BE2C (cell line): ENCODE results near the gene GHR.

Experiments used
- DNase-seq: peaks from one replicate; pipeline ENCODE4 v3.0.0-alpha.2; 2020
- H3K27me3 ChIP-seq: fragments of 250-450 bp; sonication (Bioruptor Pico); 2 replicates; pipeline ENCODE4 v1.5.1; 2020; ENCODE audit warnings: mild to moderate bottlenecking
- H3K36me3 ChIP-seq: fragments of 250-450 bp; sonication (Bioruptor Pico); 2 replicates; pipeline ENCODE4 v1.5.1; 2020; ENCODE audit warnings: mild to moderate bottlenecking
- H3K4me1 ChIP-seq: fragments of 250-450 bp; sonication (Bioruptor Pico); 2 replicates; pipeline ENCODE4 v1.5.1; 2020
- H3K4me3 ChIP-seq: 2 replicates; pipeline ENCODE4 v1.5.1; 2011; ENCODE audit warnings: low read depth, low read length
- H3K9me3 ChIP-seq: fragments of 250-450 bp; sonication (Bioruptor Pico); 2 replicates; pipeline ENCODE4 v1.5.1; 2020
- TF ChIP-seq, protein P1 (sequence below): IDR thresholded peaks from 2 replicates; pipeline ENCODE4 v1.5.1; 2012; ENCODE audit warnings: mild to moderate bottlenecking, low read depth, low read length

The GHR gene

DNA sequence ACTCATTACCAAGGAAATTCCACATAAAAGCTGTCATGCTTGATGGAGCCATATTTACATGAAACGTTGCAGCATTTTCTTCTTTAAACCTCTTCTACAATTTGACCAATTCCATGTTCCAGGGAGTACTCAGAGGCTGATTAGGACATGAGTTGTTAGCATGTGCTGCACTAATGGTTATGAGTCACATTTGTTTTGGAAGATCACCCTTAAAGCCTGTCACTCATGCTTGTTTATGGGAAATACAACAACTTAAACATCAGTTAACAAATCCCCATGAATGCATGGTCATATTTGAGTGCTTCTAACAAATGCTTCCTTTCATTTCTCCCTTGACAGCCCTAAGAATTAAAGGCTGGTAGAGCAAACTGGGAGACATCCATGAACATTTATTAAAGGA, 156.1 kb downstream of the GHR start:
- no peaks in the 10 kb centered on the region for H3K4me1 ChIP-seq
- H3K27me3 ChIP-seq, result no peaks in the 10 kb centered on the region
- H3K9me3 ChIP-seq, result no peaks in the 10 kb centered on the region; the same call in 1 of the 2 replicates
- no peak for DNase-seq
- TF ChIP-seq, protein P1, sequence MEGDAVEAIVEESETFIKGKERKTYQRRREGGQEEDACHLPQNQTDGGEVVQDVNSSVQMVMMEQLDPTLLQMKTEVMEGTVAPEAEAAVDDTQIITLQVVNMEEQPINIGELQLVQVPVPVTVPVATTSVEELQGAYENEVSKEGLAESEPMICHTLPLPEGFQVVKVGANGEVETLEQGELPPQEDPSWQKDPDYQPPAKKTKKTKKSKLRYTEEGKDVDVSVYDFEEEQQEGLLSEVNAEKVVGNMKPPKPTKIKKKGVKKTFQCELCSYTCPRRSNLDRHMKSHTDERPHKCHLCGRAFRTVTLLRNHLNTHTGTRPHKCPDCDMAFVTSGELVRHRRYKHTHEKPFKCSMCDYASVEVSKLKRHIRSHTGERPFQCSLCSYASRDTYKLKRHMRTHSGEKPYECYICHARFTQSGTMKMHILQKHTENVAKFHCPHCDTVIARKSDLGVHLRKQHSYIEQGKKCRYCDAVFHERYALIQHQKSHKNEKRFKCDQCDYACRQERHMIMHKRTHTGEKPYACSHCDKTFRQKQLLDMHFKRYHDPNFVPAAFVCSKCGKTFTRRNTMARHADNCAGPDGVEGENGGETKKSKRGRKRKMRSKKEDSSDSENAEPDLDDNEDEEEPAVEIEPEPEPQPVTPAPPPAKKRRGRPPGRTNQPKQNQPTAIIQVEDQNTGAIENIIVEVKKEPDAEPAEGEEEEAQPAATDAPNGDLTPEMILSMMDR, result no peak
- H3K36me3 ChIP-seq, result no peaks in the 10 kb centered on the region
- H3K4me3 ChIP-seq, result no peak overlapping the region

DNA sequence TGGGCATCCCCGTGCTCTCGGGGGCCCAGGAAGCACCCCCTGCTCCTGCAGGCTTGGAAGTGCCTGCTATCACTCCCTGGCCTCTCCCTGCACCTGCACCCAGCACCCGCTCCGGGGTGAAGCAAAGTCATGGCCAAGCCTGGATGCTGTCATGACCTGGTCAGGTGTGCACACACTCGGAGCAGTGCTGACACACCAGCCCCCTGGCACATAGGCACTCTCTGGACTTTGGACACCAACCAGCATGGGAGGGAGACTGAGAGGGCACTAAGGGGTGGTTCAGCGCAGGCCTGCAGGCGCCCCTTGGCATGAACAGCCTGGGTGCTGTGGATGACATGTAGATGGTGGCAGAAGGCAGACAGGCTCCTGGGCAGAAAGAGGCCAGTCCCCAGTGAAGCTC, 158.6 kb downstream of the GHR start:
- TF ChIP-seq, protein P1, result no peak
- no peaks in the 10 kb centered on the region for H3K9me3 ChIP-seq
- H3K36me3 ChIP-seq, result no peaks in the 10 kb centered on the region
- no peak for DNase-seq
- no peaks in the 10 kb centered on the region for H3K4me1 ChIP-seq
- H3K4me3 ChIP-seq, result no peak overlapping the region
- H3K27me3 ChIP-seq, result no peaks in the 10 kb centered on the region

DNA sequence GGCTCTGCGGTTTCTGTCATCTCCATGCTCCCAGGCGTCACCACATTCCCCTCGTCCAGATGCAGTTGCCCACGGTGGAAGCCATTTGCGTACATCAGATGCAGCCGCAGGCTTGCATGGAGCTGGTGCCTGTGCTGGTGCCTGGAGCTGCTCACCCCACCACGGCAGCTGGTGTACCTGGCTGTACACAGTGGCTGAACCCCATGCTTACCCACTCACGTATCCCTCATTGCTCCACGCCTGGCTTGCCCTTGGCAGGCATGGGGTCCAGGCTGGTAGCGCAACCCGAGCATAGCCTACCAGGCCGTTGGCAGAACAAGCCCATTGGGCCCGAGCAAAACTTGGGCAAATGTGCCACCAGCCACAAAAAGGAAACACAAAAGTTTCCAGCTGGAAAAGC, 159.5 kb downstream of the GHR start:
- TF ChIP-seq, protein P1, result no peak
- H3K4me3 ChIP-seq, result no peak overlapping the region
- no peaks in the 10 kb centered on the region for H3K4me1 ChIP-seq
- H3K9me3 ChIP-seq, result no peaks in the 10 kb centered on the region
- no peak for DNase-seq
- no peaks in the 10 kb centered on the region for H3K36me3 ChIP-seq
- H3K27me3 ChIP-seq, result no peaks in the 10 kb centered on the region

DNA sequence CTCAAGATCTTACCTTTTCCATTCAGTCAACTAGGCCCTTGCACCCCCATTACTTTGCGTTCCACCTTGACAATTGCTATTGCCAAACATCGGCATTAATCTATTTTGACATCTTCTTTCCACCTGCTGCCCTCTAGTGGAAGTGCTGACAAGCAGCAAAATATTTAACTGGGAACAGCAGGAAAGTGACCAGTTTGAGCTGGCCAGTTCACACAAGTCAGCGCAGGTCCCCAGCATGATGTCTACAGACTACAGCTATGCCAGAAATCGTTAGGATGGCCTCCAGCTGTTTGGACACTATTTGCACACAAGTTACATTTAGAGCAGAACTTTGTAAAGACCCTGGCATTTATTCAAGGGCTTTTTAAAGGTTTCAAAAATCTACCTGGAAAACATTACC, 160.1 kb downstream of the GHR start:
- TF ChIP-seq, protein P1, result peak; percentile 81
- no peaks in the 10 kb centered on the region for H3K27me3 ChIP-seq
- no peaks in the 10 kb centered on the region for H3K36me3 ChIP-seq
- peak; percentile 48 for DNase-seq
- H3K4me3 ChIP-seq, result no peak overlapping the region
- H3K9me3 ChIP-seq, result no peaks in the 10 kb centered on the region
- no peaks in the 10 kb centered on the region for H3K4me1 ChIP-seq

DNA sequence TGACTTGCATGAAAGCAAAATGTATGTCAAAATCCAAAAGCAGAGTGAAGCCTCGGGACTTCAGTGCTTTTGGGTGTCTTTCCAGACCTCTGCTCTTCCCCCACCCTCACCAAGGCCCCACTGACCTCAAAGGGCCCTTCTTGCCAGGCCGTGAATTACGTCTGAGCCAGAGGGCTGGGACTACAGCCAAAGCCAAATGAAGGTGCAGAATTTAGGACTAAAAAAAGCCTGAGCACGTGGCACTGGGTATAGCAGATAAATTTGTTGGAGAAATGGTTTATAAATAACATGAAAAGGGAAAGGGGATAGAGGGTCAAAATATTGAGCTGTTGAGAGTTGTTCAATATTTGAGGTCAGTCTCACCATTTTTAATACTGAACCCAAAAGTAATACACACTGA, 163.4 kb downstream of the GHR start:
- H3K36me3 ChIP-seq, result no peaks in the 10 kb centered on the region
- H3K27me3 ChIP-seq, result no peaks in the 10 kb centered on the region
- no peak overlapping the region for H3K4me3 ChIP-seq
- no peaks in the 10 kb centered on the region for H3K4me1 ChIP-seq
- DNase-seq, result no peak
- no peaks in the 10 kb centered on the region for H3K9me3 ChIP-seq
- TF ChIP-seq, protein P1, result no peak

DNA sequence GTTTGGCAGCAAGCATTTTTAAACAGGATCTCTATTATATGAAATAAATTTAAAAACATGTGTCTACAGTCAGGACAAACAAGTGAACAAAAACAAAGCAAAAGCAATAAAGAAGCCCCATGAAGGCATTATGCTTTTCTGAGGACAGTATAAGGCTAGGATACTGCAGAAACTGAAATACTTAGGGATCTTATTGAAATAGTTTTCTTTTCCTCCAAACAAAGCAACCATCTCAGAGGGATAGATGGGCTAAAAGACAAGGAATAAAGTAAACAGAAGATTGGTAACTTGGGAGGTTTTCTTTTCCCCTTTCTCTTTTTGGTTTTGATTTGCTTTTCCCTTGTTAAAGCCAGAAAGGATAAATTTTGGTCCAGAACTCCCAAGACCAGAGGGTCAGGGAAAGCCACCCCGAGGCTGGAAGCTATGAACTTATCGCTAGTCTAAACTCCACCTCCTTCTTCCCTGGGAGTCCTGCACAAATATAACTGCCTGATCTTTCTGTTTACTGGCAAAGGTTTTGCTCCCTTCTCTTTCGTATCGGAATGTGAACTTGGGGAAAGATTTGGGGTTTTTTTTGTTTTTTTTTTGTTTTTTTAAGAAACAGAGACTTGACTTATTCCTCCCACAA, 164.0 kb downstream of the GHR start:
- Histone ChIP-seq H3K4me3 (no peak overlapping the region), H3K36me3 (no peaks in the 10 kb centered on the region), H3K9me3 (no peaks in the 10 kb centered on the region), H3K27me3 (no peaks in the 10 kb centered on the region), H3K4me1 (no peaks in the 10 kb centered on the region)
- no peak for DNase-seq
- TF ChIP-seq, protein P1, result no peak
